Posterior vena cava (tissue), 2 donors: Measurements from ENCODE around the gene LAMP1. TPM values are rescaled to one million over a fixed set of nuclear protein-coding genes. Genes with fewer than 3 reads are reported as not detected.
"Not testable (repeated sequence)": the region's sequence is repeated elsewhere in the genome, so short reads cannot be mapped to it uniquely, and the experiment has no call there.

Experiments
- DNase-seq: peaks from one replicate; pipeline ENCODE4 v3.0.0-alpha.2; 2020; ENCODE audit warnings: low spot score
- intact Hi-C, 2 donors: fragments of 100-400 bp; cut with DNase I; formaldehyde crosslinking; loops; one replicate each; pipeline versions ENCODE4 v1.14.1 to v1.14.2; 2022 to 2023
- total RNA-seq, 2 donors: library from RNA; stranded (reverse); fragmentation: NEBNext Ultra II Directional; extraction: Animal tissue kit (Norgen Biotek cat#: 25700); gene quantifications; one replicate each; pipeline ENCODE4 v1.2.1, GENCODE V29; 2021
- donor health status: DM: yes; HTN: yes; CAD: no.
- donor health status: DM: yes; HTN: yes; CAD: no.

LAMP1 gene
- total RNA-seq, 2 donors from 2014 or later = 146 to 197 TPM

DNA sequence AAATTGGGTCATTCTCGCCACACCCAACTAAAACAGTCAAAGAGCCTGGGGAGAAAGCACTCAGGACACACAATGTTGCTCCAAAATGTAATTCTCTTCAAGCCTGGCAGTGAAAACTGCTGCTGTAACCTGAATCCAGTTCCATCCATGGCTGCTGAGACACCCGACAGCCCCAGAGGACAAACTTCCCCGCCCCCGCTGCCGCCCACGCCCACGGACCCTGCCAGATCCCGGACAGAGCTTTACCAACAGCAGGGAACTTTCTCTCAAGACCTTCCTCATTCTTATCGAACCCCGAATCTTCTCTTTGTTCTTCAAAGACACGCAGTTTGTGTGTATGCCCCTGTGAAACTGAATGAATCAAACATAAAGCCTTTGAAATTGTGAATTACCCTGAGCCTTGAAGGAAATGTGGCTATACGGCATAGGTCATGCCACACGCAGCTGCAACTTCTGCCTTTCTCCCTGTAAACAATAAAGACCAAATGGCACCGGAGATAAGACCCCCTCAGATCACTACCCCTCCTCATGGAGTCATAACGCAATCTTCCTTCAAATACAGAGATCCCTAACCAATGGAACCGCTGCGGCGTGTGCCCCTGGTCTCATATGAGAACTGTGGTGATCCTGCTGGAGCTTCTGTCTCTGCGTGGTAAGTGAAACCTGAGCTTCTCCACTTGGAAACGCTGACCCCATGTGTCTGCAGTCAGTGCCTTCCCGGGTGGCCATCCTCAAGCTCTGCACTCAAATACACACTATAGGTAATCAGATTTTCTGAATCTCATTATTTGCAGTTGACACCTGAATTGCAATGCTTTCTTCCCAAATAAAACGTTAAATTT lies 4.8 kb upstream of the LAMP1 start:
- no peak for DNase-seq
- intact Hi-C loops = no loop called here

DNA sequence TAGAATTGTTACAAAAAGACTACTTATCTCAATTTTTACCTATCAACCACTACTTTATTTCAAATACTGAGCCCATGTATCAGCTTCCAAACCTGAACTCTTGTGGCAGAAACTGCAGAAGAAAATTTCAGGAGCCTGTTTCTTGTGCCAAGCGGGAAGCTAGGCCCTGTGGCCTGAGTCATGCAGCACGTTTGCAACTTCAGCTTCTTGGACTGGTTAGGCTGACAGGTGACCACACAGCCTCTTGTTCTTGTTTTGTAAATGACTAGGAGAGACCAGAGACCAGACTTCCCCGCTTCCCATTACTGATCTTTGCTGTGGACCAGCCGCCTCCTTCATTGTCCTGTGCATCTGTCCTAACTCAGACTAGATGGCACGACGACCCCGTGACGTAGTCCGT lies 3.4 kb upstream of the LAMP1 start:
- intact Hi-C loops = no loop called here
- no peak for DNase-seq

DNA sequence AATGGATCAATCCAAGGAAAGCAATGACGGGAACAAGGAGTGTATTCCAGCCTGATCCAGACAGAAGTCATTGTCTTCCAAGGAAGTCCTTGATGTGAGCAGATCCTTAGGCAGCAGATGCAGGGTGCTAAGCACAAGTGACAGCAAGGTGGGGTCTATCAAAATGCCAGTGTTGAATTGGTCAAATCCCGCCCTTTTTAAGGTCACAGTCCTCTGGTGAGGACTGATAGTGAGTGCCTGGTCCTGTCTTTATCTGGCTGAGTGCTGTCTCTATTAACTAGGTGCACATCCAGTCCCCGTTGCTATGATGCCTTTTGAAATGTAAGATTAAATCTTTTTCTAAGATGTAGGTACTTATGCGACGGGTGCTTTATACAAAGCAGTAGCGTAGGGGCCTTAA lies 1.3 kb upstream of the LAMP1 start:
- no peak for DNase-seq
- intact Hi-C loops = no loop called here

DNA sequence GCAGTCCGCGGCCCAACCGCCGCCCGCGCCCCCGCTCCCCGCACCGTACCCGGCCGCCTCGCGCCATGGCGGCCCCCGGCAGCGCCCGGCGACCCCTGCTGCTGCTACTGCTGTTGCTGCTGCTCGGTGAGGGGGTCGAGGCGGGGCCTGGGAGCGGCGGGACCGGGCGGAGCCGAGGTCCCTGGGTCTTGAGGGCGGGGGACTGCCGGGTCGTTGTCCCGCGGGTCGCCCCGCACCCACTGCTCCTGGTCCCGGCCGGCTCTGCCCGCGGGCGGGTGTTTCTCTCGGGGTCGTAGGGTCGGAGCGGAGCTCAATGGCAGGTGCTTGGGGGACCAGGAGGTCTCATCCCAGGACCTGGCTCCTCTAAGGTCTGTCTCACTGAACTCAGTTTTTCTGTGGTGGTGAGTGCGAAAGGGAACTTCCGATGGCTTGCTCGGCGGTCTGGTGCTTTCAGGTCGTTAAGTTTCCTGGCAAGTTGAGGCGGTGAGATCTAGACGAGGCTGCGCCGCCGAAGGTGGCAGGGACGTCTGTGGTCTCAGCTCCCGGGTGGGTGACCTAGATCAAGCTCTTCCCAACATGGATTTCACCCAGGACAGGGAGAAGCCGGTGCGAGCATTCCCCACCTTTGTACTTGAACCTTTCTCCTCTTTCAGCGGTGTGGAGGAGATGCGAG lies 467 bp downstream of the LAMP1 start:
- intact Hi-C loops = no loop called here
- DNase-seq = no peak

DNA sequence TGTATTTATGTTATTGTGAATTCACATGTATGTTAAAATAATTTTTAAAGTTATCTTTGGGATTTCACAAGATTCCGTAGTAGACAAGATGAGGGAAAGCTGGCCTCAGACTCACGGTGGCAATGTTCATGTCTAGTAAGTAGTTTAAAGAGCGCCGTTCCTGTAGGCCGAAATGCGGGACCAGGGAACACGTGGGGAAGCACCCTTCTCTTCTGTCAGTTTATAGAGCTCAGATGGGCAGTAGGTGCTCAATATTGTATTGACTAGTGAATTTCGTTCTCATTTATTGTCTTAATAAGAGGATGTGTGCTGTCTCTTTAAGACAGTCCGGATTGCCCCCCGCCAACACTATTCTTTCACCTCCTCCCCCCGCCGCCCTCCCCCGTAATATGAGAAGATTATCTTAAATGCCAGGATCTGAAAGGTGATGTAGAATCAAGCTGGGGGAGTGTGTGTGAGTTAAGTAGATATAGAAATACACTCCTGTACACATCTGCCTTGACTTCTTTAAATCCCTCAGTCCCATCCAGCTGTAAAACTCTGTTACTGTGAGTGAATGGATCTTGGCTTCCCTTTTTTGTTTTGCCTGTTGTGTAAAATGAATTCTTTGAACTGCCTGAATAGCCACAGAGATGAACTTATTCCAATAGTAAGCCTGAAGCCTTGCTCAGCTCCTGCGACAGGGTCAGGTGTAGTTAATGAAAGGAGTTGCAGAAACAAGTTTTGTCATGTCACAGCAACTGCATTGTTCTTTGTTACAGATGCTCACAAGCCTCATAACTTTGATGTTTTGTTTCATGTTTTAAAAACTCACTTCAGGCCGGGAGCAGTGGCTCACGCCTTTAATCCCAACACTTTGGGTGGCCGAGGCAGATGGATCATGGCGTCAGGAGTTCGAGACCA lies 1.3 kb downstream of the LAMP1 start:
- DNase-seq = no peak
- intact Hi-C loops = no loop called here

DNA sequence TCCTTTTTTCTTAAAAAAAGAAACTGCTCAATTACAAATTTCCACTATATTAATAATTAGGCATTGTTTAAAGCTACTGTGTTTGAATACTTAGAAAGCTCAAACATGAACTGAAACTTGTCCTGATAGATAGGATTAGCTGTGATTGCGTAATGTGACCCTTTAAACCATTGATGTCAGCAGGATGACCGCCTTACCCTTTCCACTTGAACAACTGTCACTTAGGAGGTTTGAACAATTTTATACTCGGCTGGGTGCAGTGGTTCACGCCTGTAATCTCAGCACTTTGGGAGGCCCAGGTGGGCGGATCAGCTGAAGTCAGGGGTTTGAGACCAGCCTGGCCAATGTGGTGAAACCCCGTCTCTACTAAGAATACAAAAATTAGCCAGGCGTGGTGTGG lies 2.9 kb downstream of the LAMP1 start:
- DNase-seq = no peak
- intact Hi-C loops = no loop called here

DNA sequence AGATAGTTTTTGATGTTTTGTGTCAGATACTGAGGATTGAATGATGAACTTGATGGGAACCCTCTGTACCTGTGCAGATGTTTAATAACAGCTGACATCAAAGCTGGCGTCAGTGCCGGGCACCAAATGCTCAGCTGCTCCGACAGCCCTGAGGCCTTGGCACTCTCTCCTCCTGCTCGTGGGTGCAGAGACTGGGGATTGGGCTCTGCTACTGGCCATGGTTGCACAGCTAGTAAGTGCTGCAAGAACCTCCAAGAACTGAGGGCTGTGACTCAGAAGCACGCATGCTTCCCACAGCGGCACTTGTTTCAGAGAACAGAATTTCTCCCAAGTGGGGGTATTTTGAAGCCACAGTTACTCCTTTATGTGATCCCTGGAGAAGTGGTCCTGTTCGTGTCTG lies 5.9 kb downstream of the LAMP1 start:
- no peak for DNase-seq
- intact Hi-C loops = no loop called here

DNA sequence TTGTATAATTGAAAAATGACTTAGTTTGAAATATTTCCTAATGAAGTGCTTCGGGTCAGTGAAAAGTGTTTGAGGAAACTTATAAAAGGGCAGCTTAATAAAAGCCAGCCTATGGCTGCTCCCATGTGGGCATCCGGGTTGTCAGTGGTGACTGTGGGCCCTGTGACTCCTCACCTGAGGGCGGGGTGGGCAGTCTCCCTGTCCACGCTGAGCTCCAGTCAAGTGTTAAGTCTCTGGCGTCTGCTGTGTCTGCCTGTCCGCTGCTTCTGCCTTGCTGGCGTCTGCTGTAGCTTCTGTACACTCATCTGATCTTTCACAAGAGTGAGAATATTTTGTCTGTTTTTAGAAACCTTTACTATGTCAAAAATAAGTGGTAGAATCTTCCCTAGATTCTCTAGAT lies 7.1 kb downstream of the LAMP1 start:
- intact Hi-C loops = no loop called here
- no peak for DNase-seq

DNA sequence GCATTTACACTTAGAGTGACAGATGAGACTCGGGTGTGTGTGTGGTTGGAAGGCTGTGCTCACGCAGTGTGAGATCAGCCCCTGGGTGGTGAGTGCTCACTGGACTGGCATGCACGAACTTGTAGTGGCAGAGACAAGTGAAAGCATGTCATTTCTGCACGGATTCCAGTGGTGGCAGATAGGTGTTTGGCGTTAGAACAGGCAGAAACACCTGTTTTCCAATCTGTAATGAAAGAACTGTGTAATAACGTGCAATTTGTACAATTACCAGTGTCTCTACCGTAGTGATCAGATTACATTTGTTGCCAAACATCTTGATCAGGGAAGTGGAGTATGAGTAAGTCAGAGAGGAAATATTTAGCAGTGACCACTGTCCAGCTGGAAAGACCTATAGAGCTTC lies 8.2 kb downstream of the LAMP1 start:
- intact Hi-C loops = no loop called here
- DNase-seq = no peak

DNA sequence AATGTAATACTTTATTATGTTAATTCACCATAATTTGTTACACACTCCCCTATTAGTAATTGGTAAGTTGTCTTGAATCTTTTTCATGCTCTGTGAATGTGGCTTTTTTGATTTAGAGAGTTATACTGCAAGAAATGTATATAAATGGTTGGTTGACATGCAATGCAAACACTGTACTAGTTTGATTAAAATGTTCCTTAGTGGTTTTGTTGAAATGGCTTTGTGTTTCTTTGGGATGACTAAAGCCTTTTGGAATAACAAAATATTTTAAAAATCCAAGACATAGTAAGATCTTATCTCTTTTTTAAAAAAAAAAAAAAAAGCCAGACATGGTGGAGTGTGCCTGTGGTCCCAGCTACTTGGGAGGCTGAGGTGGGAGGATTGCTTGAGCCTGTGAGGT lies 10.5 kb downstream of the LAMP1 start:
- intact Hi-C loops = no loop called here
- DNase-seq = no peak

DNA sequence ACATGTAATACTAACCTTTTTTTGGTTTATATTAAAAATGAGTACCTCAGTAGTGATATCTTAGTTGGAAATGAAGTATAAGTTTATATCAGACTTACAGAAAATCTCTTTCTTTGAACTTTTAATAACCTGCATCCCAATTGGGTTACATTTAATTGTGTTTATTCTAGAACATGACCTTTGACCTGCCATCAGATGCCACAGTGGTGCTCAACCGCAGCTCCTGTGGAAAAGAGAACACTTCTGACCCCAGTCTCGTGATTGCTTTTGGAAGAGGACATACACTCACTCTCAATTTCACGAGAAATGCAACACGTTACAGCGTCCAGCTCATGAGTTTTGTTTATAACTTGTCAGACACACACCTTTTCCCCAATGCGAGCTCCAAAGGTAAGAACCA lies 12.4 kb downstream of the LAMP1 start:
- intact Hi-C loops = no loop called here
- no peak for DNase-seq

DNA sequence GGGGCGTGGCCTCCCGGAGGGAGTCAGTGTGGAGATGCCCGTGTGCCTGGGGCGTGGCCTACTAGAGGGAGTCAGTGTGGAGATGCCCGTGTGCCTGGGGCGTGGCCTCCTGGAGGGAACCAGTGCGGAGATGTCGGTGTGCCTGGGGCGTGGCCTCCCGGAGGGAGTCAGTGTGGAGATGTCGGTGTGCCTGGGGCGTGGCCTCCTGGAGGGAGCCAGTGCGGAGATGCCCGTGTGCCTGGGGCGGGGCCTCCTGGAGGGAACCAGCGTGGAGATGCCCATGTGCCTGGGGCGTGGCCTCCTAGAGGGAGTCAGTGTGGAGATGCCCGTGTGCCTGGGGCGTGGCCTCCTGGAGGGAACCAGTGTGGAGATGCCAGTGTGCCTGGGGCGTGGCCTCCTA lies 17.1 kb downstream of the LAMP1 start:
- DNase-seq, intact Hi-C loops: not testable (repeated sequence)

DNA sequence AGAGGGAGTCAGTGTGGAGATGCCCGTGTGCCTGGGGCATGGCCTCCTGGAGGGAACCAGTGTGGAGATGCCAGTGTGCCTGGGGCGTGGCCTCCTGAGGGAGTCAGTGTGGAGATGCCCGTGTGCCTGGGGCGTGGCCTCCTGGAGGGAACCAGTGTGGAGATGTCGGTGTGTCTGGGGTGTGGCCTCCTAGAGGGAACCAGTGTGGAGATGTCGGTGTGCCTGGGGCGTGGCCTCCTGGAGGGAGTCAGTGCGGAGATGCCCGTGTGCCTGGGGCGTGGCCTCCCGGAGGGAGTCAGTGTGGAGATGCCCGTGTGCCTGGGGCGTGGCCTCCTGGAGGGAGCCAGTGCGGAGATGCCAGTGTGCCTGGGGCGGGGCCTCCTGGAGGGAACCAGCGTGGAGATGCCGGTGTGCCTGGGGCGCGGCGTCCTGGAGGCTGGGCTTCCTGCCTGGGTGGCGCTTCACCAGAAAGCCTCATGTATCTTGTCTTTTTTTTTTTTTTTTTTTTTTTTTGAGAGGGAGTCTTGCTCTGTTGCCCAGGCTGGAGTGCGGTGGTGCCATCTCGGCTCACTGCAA lies 17.9 kb downstream of the LAMP1 start:
- DNase-seq, intact Hi-C loops: not testable (repeated sequence)

DNA sequence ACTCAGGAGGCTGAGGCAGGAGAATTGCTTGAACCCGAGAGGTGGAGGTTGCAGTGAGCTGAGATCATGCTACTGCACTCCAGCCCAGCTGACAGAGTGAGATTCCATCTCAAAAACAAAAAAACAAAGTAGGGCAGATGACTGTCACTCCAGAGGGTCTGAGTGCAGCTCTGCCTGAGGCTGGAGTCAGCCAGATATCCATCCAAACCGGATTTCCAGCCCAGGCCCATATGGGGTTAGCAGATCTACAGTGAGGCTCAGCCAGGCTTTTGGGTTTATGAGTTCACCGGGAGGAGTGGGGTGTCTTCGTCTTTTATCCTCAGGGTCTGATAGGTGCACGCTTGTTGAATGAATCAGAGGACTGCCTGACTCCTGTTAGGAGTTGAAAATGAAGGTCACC lies 19.0 kb downstream of the LAMP1 start:
- DNase-seq = no peak
- intact Hi-C loops = no loop called here

DNA sequence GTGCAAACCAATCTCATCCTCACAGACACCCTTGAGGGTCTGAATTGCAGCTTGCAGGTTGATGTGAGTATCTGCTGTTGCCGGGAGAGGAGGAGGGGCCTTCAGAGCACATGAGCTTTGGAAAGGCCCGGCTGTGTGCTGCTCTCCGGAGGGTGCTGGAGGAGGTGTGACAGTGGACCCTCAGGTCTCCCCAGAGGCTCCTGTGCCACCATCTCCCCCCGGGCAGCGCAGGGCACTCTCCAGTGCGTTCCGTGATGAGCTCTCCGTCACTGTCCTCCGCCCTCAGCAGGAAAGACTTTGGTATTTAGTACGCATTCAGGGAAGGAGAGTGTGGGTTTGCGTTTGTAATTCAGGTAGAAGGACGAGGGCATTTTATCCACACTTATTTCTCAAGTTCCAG lies 20.0 kb downstream of the LAMP1 start:
- DNase-seq = no peak
- intact Hi-C loops = no loop called here

DNA sequence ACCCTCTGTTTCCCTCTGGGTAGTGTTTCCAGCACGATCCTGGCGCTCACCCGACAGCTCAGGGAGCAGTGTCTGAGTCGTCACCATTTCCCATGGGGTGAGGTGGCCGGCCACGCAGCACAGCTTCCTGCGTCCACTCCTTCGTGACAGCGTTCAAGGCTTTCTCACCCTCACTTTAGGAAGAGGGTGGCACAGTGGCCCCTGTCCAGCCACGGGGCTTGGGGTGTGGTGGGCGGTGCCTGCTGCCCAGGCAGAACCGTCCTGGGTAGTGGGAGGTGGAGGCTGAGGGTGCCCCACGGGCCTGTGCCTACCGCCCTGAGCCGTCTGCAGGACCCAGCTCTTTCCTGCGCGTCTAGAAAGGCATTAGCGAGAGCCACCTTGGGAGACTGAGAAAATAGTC lies 21.9 kb downstream of the LAMP1 start:
- DNase-seq = no peak
- intact Hi-C loops = no loop called here

DNA sequence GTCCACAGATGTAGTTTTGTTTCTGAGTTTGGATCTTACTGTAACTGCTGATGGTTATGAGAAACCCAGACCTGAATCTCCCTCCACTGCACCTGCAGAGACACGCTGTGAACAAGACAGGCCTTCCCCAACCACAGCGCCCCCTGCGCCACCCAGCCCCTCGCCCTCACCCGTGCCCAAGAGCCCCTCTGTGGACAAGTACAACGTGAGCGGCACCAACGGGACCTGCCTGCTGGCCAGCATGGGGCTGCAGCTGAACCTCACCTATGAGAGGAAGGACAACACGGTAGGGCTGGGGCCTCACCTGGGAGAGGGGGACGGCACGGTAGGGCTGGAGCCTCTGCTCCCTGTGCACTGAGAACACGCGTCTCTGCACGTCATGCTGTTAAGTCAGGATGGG lies 22.3 kb downstream of the LAMP1 start:
- DNase-seq = no peak
- intact Hi-C loops = no loop called here

DNA sequence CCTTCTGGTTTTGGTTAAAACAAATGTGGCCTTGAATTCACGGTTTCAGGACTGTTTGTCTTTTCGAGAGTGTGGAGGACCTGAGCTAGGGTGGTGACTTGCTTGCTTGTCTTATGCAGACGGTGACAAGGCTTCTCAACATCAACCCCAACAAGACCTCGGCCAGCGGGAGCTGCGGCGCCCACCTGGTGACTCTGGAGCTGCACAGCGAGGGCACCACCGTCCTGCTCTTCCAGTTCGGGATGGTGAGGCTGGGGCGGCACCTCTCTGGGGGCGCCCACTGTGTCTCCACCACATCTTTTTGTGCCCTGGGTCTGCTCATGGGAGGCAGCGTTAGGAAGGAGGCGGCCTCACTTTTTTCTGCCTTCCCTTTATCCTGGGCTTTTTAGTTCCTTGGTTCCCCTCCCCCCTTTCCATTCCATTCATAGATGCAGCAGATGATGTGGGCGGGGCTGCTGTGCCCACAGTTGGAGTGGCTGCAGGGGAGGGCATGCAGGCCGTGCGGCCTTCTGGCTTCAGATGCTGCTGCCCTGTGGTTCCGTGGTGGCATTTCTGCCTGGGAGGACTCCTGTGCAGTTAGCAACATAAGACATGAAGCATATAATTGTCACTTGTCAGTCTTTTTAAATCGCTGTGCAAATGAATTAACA lies 23.3 kb downstream of the LAMP1 start:
- DNase-seq = no peak
- intact Hi-C loops = no loop called here

DNA sequence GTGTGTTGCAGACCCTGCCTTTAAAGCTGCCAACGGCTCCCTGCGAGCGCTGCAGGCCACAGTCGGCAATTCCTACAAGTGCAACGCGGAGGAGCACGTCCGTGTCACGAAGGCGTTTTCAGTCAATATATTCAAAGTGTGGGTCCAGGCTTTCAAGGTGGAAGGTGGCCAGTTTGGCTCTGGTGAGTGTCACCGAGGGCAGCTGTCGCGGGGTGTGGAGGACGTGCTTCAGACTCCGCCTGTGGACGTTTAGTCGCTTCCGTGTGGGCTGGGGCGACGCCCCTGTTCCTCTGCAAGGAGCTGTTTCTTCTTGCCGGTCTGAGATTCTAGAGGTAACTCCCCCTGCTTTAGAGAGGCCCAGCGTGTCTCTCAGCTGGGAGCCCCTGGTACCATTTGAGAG lies 24.5 kb downstream of the LAMP1 start:
- DNase-seq = no peak
- intact Hi-C loops = no loop called here
